Measurements from ENCODE around the gene RRAD. TPM values are rescaled to one million over a fixed set of nuclear protein-coding genes. Genes with fewer than 3 reads are reported as not detected.
"Not testable (repeated sequence)": the region's sequence is repeated elsewhere in the genome, so short reads cannot be mapped to it uniquely, and the experiment has no call there.

Gene RRAD
- total RNA-seq, 4 donors from 2014 or later, result 23.7 to 132 (median 109) TPM

- Histone ChIP-seq H3K36me3 (no peaks in the 10 kb centered on the region), H3K27me3 (no peaks in the 10 kb centered on the region), H3K4me1 (no peaks in the 10 kb centered on the region), H3K4me3 (no peak overlapping the region), H3K27ac (no peak overlapping the region), H3K9me3 (no peaks in the 10 kb centered on the region)
- WGBS, 2 donors, result 84 to 97% methylated on average over 1 of the region's 1 CpG
- TF ChIP-seq EP300 (IDR thresholded peaks at IDR 0.05) (no peak), CTCF (IDR thresholded peaks at IDR 0.05) (no peak), POLR2A (IDR thresholded peaks at IDR 0.05) (no peak)
- DNase-seq (ENCODE audit: low spot score in 2 of 2), result no peak
Measured at GRCh38 chr16:66960270-66960669, 34.9 kb upstream of the RRAD start.

- Histone ChIP-seq H3K4me1 (no peaks in the 10 kb centered on the region), H3K4me3 (no peak overlapping the region), H3K27me3 (no peaks in the 10 kb centered on the region), H3K9me3 (no peaks in the 10 kb centered on the region), H3K27ac (no peak overlapping the region), H3K36me3 (no peaks in the 10 kb centered on the region)
- no peak for DNase-seq (ENCODE audit: low spot score in 2 of 2)
- 55 to 61% methylated on average over 5 of the region's 5 CpGs for WGBS, 2 donors
- TF ChIP-seq POLR2A (IDR thresholded peaks at IDR 0.05), result no peak
- peak in 1 of 2 donors; percentile 51 for TF ChIP-seq EP300 (IDR thresholded peaks at IDR 0.05)
Measured at GRCh38 chr16:66959704-66960161, 34.4 kb upstream of the RRAD start.

DNA sequence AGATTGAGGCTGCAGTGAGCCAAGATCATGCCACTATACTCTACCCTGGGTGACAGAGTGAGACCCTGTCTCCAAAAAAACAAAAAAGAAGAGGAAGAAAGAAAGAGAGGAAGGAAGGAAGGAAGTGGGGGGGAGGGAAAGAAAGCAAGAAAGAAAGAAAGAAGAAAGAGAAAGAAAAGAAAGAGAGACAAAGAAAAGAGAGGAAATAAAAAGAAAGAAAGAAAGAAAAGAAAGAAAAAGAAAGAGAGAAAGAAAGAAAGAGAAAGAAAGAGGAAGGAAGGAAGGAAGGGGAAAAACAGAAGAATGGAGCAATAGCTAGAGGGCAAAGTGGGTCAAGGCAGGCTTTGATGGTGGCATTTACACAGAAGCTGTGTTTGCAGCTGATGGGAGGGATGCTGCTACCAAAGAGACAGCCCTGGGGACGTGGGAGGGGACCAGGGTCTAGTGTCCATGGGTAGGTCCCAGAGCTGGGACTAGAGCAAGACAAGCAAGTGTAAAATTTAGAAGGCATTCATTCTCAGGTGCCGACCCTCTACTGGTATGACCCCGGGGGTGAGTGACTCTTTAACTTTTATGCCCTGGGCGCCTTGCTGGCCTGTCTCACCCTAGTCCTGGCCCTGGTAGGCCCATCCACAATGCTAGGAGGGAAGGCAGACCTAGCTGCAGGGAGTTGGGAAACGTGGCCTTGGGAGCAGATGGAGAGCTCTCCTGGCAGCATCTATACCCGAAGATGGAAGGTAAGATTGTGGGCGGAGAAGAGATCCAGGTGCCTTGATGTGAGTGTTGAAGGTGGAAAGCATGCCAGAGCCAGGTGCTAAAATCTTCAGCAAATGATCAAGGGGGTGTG lies 33.7 kb upstream of the RRAD start:
- WGBS, 2 donors, result 65 to 75% methylated on average over 7 of the region's 7 CpGs
- no peak overlapping the region for H3K4me3 ChIP-seq
- no peak overlapping the region for H3K27ac ChIP-seq
- H3K36me3 ChIP-seq, result no peaks in the 10 kb centered on the region
- DNase-seq (ENCODE audit: low spot score in 2 of 2), result no peak
- TF ChIP-seq EP300 (IDR thresholded peaks at IDR 0.05), result no peak
- no peak for TF ChIP-seq POLR2A (IDR thresholded peaks at IDR 0.05)
- no peak for TF ChIP-seq CTCF (IDR thresholded peaks at IDR 0.05)
- H3K4me1 ChIP-seq, result no peaks in the 10 kb centered on the region
- H3K9me3 ChIP-seq, result no peaks in the 10 kb centered on the region
- no peaks in the 10 kb centered on the region for H3K27me3 ChIP-seq

- not testable (repeated sequence) for H3K36me3 ChIP-seq; H3K27ac ChIP-seq; H3K9me3 ChIP-seq; H3K4me3 ChIP-seq; H3K4me1 ChIP-seq; H3K27me3 ChIP-seq; DNase-seq (ENCODE audit: low spot score in 2 of 2)
- WGBS, 2 donors, result 64 to 65% methylated on average over 1 of the region's 1 CpG
Measured at GRCh38 chr16:66956154-66956457, 30.8 kb upstream of the RRAD start.

GRCh38 chr16:66955363-66956153 lies 30.2 kb upstream of the RRAD start:
- WGBS, 2 donors, result 51 to 62% methylated on average over 17 of the region's 17 CpGs
- not testable (repeated sequence) for H3K27ac ChIP-seq; H3K4me1 ChIP-seq; H3K36me3 ChIP-seq; H3K4me3 ChIP-seq; H3K27me3 ChIP-seq; DNase-seq (ENCODE audit: low spot score in 2 of 2); H3K9me3 ChIP-seq

DNA sequence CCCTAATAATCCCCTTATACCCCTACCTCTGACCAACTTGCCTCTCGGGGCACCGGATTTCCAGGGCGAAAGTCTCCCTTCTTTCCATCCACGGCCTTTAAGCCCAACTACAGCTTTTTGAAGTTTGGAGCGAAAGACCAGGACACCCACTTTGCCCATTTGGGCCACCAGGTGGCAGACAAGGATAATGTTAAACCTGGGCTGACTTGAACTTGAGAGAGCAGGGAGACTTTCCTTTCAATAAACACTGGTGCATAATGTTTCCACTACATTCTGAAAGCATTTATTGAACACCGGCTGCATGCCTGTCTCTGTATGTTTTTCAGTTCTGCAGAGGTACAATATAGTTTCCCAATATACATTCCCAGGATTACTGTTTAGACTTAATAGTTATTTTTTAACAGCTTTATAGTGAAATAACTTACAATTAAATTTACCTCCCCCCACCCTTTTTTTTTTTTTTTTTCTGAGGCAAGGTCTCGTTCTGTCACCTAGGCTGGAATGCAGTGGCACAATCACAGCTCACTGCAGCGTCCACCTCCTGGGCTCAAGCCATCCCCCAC lies 28.8 kb upstream of the RRAD start:
- WGBS, 2 donors, result 23% methylated on average over 8 of the region's 8 CpGs
- DNase-seq (ENCODE audit: low spot score in 2 of 2), result peak; percentile 66 to 91
- Histone ChIP-seq H3K27me3 (peaks cover 0 to 13% of the 10 kb centered on the region in 2 donors), H3K4me3 (no peak overlapping the region), H3K27ac (no peak overlapping the region), H3K36me3 (no peaks in the 10 kb centered on the region), H3K4me1 (peaks cover 0 to 2% (median under 1%) of the 10 kb centered on the region in 4 donors), H3K9me3 (peaks cover 0 to 6% (median 0%) of the 10 kb centered on the region in 4 donors)
- TF ChIP-seq CTCF (IDR thresholded peaks at IDR 0.05) (peak; percentile 59 to 81 (median 67)), EP300 (IDR thresholded peaks at IDR 0.05) (no peak)
